Memory B cell (primary cell): ENCODE results near the gene NUTF2.

ENCODE experiments used
- ATAC-seq: fragments of 150-1000 bp; cut with Tn5 transposase; 2 replicates; pipeline ENCODE4 v1.10.0; 2021; ENCODE audit warnings: low read depth, mild to moderate bottlenecking, moderate library complexity
- DNase-seq, 2 donors: peaks; one replicate each; pipeline ENCODE4 v3.0.0; 2022; ENCODE audit warnings: low spot score in 2 of 2
- H3K27ac Mint-ChIP-seq: one replicate; pipeline ENCODE4 v1.8.0; 2022; ENCODE audit warnings: mild to moderate bottlenecking, moderate library complexity, mixed read lengths
- H3K27me3 Mint-ChIP-seq: one replicate; pipeline ENCODE4 v1.8.0; 2022; ENCODE audit warnings: mixed read lengths
- H3K36me3 Mint-ChIP-seq: one replicate; pipeline ENCODE4 v1.8.0; 2022; ENCODE audit warnings: mild to moderate bottlenecking, mixed read lengths
- H3K4me1 Mint-ChIP-seq: one replicate; pipeline ENCODE4 v1.8.0; 2022; ENCODE audit warnings: mixed read lengths
- H3K4me3 Mint-ChIP-seq: one replicate; pipeline ENCODE4 v1.8.0; 2022; ENCODE audit warnings: mild to moderate bottlenecking, moderate library complexity, mixed read lengths
- H3K9me3 Mint-ChIP-seq: one replicate; pipeline ENCODE4 v1.8.0; 2022; ENCODE audit warnings: mixed read lengths

The NUTF2 gene

GRCh38 chr16:67917852-67918236 is 71.1 kb downstream of the NUTF2 start:
- Mint-ChIP-seq H3K27me3 (no peaks in the 10 kb centered on the region), H3K4me3 (no peak overlapping the region), H3K27ac (no peak overlapping the region), H3K4me1 (peaks cover 18% of the 10 kb centered on the region), H3K9me3 (no peaks in the 10 kb centered on the region), H3K36me3 (peaks cover 2% of the 10 kb centered on the region)
- ATAC-seq (no peak), DNase-seq (no peak)

- Mint-ChIP-seq H3K27ac (no peak overlapping the region), H3K36me3 (peaks cover 2% of the 10 kb centered on the region), H3K4me1 (peaks cover 20% of the 10 kb centered on the region), H3K4me3 (no peak overlapping the region), H3K27me3 (no peaks in the 10 kb centered on the region), H3K9me3 (no peaks in the 10 kb centered on the region)
- ATAC-seq: no peak
- no peak for DNase-seq
Observed at GRCh38 chr16:67919622-67920221, 73.0 kb downstream of the NUTF2 start.
